ENCODE results near the gene LRRC73. TPM values are rescaled to one million over a fixed set of nuclear protein-coding genes. Genes with fewer than 3 reads are reported as not detected.

The LRRC73 gene
- 0.93 and 1.9 TPM in 2 replicates for total RNA-seq (2014; rRNA removed; shearing (Covaris generic))

GRCh38 chr6:43509984-43510826 lies at the start of gene LRRC73:
TSS of gene LRRC73 (minus strand) at chr6:43510346. CDS start at chr6:43509785, 561 bp downstream.

GRCh38 chr6:43516697-43517504 lies 6.8 kb upstream of the LRRC73 start, which contains the start of the genes POLR1C and YIPF3:
TSS of gene POLR1C (plus strand) at chr6:43517089. CDS start at chr6:43517110, 21 bp downstream.
TSS of gene YIPF3 (minus strand) at chr6:43516926. CDS start at chr6:43516807, 119 bp downstream.

DNA sequence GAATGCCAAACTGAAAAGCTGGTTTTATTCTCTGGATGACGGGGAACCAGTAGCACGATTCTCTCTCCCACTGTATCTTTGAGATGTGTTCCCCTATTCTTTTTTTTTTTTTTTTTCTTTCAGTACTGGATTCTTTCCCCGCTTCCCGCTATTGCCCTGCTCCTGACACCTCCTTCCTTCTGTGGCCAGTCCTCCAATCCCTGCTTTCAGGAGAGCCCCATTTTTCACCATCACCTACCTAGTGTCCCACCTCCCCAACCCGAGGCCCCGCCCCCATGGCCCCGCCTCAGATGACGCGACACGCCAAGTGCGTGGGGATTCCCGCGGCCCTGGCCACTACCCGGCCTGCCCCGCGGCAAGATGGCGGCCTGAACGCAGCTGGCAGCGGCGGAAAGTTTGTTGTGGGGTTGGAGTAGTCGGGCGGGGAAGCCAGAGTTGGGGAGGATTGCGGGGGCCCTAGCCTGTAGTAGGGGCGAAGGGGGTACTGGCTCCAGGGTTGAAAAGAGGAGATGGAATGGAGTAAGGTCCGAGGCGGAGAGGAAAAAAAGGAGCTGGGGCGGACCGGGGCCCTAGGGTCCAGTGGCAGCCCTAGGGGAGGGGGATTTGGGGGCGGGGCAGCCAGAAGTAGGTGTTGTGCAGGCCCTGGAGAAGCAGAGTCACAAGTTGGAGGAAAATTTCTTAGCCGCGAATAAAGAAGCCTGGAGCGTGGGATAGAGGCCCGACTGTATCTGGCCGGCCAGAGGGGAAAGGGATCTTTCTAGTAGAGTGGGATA lies 32.7 kb downstream of the LRRC73 start, which contains the start of gene TJAP1:
TSS of gene TJAP1 (plus strand) at position 336 of the 773 bp plus-strand sequence. CDS start 21,432 bp downstream, outside the sequence.

Small RNA genes lying within 50 kb of the gene (small RNA-seq; reads per million reads assigned to genes)
- gene RF00426 (not detected), gene RNU6-1113P (not detected)

Other genes with a start within 250 kb of the LRRC73 start
- gene SLC22A7, start 212.1 kb downstream of the LRRC73 start, total RNA-seq (2014; rRNA removed; shearing (Covaris generic)), result not detected in 2 replicates
- gene CRIP3, start 201.5 kb downstream of the LRRC73 start, total RNA-seq (2014; rRNA removed; shearing (Covaris generic)), result not detected in 2 replicates
- 5.1 and 5.7 TPM in 2 replicates for gene ZNF318, start 140.7 kb downstream of the LRRC73 start, total RNA-seq (2014; rRNA removed; shearing (Covaris generic))
- gene ABCC10, start 82.8 kb downstream of the LRRC73 start, total RNA-seq (2014; rRNA removed; shearing (Covaris generic)), result 7.8 and 17.8 TPM in 2 replicates
- gene DLK2, start 54.8 kb downstream of the LRRC73 start, total RNA-seq (2014; rRNA removed; shearing (Covaris generic)), result 4.9 and 7.1 TPM in 2 replicates
- 28.4 and 32.4 TPM in 2 replicates for gene TJAP1, start 32.8 kb downstream of the LRRC73 start, total RNA-seq (2014; rRNA removed; shearing (Covaris generic))
- gene YIPF3, start 6.6 kb upstream of the LRRC73 start, total RNA-seq (2014; rRNA removed; shearing (Covaris generic)), result 79.7 and 83.5 TPM in 2 replicates
- gene POLR1C, start 6.7 kb upstream of the LRRC73 start, total RNA-seq (2014; rRNA removed; shearing (Covaris generic)), result 40.7 and 52.3 TPM in 2 replicates
- 44.9 and 45.9 TPM in 2 replicates for gene XPO5, start 65.7 kb upstream of the LRRC73 start, total RNA-seq (2014; rRNA removed; shearing (Covaris generic))
- 7.1 and 8.1 TPM in 2 replicates for gene POLH, start 65.8 kb upstream of the LRRC73 start, total RNA-seq (2014; rRNA removed; shearing (Covaris generic))
- gene GTPBP2, start 118.9 kb upstream of the LRRC73 start, total RNA-seq (2014; rRNA removed; shearing (Covaris generic)), result 120 and 134 TPM in 2 replicates
- gene MAD2L1BP, start 125.5 kb upstream of the LRRC73 start, total RNA-seq (2014; rRNA removed; shearing (Covaris generic)), result 19.8 and 21.8 TPM in 2 replicates
- gene RSPH9, start 134.7 kb upstream of the LRRC73 start, total RNA-seq (2014; rRNA removed; shearing (Covaris generic)), result not detected in 2 replicates
- gene MRPS18A, start 177.4 kb upstream of the LRRC73 start, total RNA-seq (2014; rRNA removed; shearing (Covaris generic)), result 69.4 and 79.6 TPM in 2 replicates

Data from A375 (cell line).